ENCODE data around the gene BCDIN3D. TPM values are rescaled to one million over a fixed set of nuclear protein-coding genes. Genes with fewer than 3 reads are reported as not detected.

The BCDIN3D gene
- total RNA-seq, 1 donor from 2014 or later: 5.3 TPM

DNA sequence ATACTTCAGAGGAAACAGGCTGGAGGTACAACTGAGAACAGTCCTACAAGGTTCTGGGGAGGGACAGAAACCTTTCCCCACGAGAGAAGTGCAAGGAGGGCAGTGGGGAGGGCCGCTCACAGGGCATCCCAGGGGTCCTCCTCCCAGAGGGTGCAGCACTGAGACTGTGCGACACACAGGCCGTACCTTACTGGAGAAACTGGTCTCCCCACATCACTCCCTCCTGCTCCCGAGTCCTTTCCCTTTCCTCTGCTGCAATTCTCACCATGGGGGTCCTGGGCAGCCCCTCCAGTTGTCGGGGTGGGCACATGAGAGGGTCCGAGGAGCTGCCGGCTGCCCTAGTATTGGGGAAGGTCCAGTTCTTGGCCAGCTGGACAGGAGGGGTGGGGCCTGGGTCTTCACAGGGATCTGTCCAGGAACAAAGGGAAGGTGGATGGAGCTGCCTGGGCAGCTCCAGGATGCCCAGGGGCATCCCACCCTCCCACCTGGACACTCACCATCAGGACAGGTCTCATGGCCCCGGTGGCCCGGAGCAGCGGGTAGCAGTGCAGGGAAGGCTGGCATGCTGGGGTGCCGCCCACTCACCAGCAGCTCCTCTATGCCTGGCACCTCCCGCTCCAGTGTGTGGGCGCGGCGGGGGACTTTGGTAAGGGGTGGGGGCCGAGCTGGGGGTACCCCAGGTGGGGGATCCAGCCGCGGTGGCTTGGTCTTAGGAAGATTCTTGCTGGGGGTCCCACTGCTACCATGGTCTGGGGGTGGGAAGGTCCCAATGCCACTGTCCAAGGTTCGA lies 50.5 kb downstream of the BCDIN3D start:
- Mint-ChIP-seq H3K27ac (no peak overlapping the region), H3K36me3 (peaks cover 6% of the 10 kb centered on the region), H3K4me3 (no peak overlapping the region), H3K4me1 (peaks cover 4% of the 10 kb centered on the region), H3K27me3 (ENCODE audit: low read depth) (no peaks in the 10 kb centered on the region), H3K9me3 (peaks cover 6% of the 10 kb centered on the region)
- TF ChIP-seq, protein P1, sequence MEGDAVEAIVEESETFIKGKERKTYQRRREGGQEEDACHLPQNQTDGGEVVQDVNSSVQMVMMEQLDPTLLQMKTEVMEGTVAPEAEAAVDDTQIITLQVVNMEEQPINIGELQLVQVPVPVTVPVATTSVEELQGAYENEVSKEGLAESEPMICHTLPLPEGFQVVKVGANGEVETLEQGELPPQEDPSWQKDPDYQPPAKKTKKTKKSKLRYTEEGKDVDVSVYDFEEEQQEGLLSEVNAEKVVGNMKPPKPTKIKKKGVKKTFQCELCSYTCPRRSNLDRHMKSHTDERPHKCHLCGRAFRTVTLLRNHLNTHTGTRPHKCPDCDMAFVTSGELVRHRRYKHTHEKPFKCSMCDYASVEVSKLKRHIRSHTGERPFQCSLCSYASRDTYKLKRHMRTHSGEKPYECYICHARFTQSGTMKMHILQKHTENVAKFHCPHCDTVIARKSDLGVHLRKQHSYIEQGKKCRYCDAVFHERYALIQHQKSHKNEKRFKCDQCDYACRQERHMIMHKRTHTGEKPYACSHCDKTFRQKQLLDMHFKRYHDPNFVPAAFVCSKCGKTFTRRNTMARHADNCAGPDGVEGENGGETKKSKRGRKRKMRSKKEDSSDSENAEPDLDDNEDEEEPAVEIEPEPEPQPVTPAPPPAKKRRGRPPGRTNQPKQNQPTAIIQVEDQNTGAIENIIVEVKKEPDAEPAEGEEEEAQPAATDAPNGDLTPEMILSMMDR (IDR thresholded peaks at IDR 0.05; ENCODE audit: unreplicated experiment): no peak
- no peak for DNase-seq (ENCODE audit: low spot score in 2 of 2, unreplicated experiment in 2 of 2)

DNA sequence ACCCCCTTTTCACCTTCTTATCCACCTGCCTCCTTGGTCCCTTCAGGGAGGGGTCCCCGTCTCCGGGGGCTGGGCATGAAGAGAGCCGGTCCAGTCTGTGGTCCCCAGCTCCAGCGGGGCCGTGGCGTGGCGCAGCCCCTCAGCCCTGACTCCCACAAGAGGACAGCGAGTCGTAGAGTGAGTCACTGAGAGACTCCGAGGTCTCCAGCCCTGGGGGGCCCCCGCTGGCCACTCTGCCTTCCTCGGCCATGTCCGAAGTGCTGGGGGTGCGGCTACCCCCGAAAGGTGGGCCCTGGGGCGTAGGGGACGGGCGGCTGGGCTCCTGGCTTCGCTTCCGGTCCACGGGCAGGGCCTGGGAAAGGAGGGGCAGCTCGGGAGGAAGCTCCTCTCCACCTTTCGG lies 51.2 kb downstream of the BCDIN3D start:
- TF ChIP-seq, protein P1 (IDR thresholded peaks at IDR 0.05; ENCODE audit: unreplicated experiment): no peak
- no peak overlapping the region for H3K4me3 Mint-ChIP-seq
- H3K4me1 Mint-ChIP-seq: peaks cover 4% of the 10 kb centered on the region
- no peak overlapping the region for H3K27ac Mint-ChIP-seq
- peaks cover 7% of the 10 kb centered on the region for H3K36me3 Mint-ChIP-seq
- DNase-seq (ENCODE audit: low spot score in 2 of 2, unreplicated experiment in 2 of 2): no peak
- H3K9me3 Mint-ChIP-seq: peaks cover 7% of the 10 kb centered on the region
- H3K27me3 Mint-ChIP-seq (ENCODE audit: low read depth): no peaks in the 10 kb centered on the region

DNA sequence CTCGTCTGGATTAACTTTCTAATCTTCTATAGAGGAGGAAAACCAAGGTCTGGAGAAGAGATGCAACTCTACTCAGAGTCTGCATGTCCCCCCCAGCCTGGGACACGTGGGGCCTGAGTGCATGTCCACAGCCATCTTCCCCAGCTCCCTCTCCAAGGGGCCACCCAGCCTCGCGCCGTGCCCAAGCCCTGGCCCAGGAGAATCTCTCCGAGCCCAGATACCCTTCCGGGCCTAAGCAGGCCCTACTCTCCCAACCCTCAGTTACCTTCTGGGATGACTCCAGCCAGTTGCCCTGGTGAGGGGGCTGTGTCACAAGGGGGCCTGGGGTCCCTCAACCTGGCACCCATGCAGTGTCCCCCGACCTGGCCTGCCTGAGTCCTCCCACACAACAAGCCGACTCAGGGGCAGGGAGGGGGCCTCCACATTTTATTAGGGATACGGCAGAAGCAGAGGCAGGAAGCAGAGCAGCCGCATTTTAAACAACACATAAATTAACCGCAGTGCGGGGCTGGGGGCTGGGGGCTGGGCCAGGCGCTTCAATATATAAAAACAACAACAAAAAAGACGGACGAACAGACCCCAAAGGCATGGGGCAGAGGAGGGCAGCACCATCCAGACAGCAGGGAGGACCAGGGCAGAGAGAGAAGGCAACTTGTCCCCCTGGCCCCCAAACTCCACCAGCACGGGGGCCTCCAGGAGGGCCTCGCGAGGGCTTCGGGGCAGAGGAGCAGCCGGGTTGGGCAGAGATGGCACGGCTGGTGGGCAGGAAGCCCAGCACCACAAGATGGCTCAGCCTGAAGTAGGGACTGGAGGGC lies 52.0 kb downstream of the BCDIN3D start:
- Mint-ChIP-seq H3K36me3 (peaks cover 7% of the 10 kb centered on the region), H3K4me1 (peaks cover 4% of the 10 kb centered on the region), H3K27ac (peak overlapping the region; percentile 65), H3K9me3 (peaks cover 7% of the 10 kb centered on the region), H3K27me3 (ENCODE audit: low read depth) (no peaks in the 10 kb centered on the region), H3K4me3 (no peak overlapping the region)
- TF ChIP-seq, protein P1 (IDR thresholded peaks at IDR 0.05; ENCODE audit: unreplicated experiment): no peak
- DNase-seq (ENCODE audit: low spot score in 2 of 2, unreplicated experiment in 2 of 2): no peak

DNA sequence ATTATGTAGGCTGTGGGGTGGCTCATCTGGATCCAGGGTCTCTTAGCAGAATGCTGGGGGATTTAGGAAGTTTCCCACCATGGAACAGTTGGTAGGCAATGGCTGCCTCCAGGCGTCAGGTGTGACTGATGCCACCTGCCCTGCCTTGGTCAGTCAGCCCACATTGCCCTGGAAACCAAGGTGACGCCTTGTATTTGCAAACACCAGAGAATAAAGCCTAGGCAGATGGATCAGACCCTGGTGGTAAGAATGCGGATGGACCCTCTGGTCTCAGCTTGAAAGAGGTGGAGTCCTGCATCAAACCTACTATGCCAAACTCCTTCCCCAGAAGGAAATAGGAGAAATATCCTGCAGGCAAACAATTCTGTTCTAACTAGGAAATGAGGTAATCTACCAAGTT lies 52.9 kb downstream of the BCDIN3D start:
- no peak overlapping the region for H3K4me3 Mint-ChIP-seq
- peak overlapping the region; percentile 65 for H3K27ac Mint-ChIP-seq
- H3K9me3 Mint-ChIP-seq: peaks cover 7% of the 10 kb centered on the region
- peaks cover 4% of the 10 kb centered on the region for H3K4me1 Mint-ChIP-seq
- no peak for DNase-seq (ENCODE audit: low spot score in 2 of 2, unreplicated experiment in 2 of 2)
- H3K36me3 Mint-ChIP-seq: peaks cover 7% of the 10 kb centered on the region
- TF ChIP-seq, protein P1 (IDR thresholded peaks at IDR 0.05; ENCODE audit: unreplicated experiment): no peak
- H3K27me3 Mint-ChIP-seq (ENCODE audit: low read depth): no peaks in the 10 kb centered on the region

DNA sequence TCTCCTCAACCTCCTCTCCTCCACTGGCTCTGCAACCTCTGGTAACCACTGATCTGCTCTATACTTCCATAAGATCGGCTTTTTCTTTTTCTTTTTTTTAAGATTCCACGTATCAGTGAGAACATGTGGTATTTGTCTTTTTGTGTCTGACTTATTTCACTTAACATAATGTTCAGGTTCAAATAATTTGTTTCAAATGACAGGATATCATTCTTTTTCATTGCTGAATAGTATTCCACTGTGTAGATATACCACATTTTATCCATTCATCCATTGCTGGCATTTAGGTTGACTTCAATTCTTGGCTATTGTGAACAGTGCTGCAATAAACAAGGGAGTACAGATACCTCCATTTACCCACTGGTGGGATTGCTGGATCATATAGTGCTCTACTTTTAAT lies 55.2 kb downstream of the BCDIN3D start:
- H3K9me3 Mint-ChIP-seq: peaks cover 7% of the 10 kb centered on the region
- no peak overlapping the region for H3K4me3 Mint-ChIP-seq
- peaks cover 5% of the 10 kb centered on the region for H3K27me3 Mint-ChIP-seq (ENCODE audit: low read depth)
- peaks cover 9% of the 10 kb centered on the region for H3K4me1 Mint-ChIP-seq
- TF ChIP-seq, protein P1 (IDR thresholded peaks at IDR 0.05; ENCODE audit: unreplicated experiment): no peak
- peaks cover 7% of the 10 kb centered on the region for H3K36me3 Mint-ChIP-seq
- no peak overlapping the region for H3K27ac Mint-ChIP-seq
- DNase-seq (ENCODE audit: low spot score in 2 of 2, unreplicated experiment in 2 of 2): no peak

Other genes with a start within 250 kb of the BCDIN3D start
- 0.29 to 0.50 TPM (median 0.40 TPM) in 3 replicates for gene FAM186B, start 237.5 kb downstream of the BCDIN3D start, total RNA-seq
- 56.7 to 62.0 TPM (median 56.9 TPM) in 3 replicates for gene PRPF40B, start 219.5 kb downstream of the BCDIN3D start, total RNA-seq
- gene FMNL3, start 135.7 kb downstream of the BCDIN3D start, total RNA-seq: 16.3 to 19.2 TPM (median 18.3 TPM) in 3 replicates
- gene TMBIM6, start 101.5 kb downstream of the BCDIN3D start, total RNA-seq: 296 to 312 TPM (median 297 TPM) in 3 replicates
- gene NCKAP5L, start 14.7 kb downstream of the BCDIN3D start, total RNA-seq: 42.2 to 44.4 TPM (median 44.4 TPM) in 3 replicates
- 0.13 to 0.47 TPM (median 0.29 TPM) in 3 replicates for gene FAIM2, start 60.8 kb upstream of the BCDIN3D start, total RNA-seq
- not detected in 3 replicates for gene AQP2, start 107.6 kb upstream of the BCDIN3D start, total RNA-seq
- gene AQP5, start 118.8 kb upstream of the BCDIN3D start, total RNA-seq: 0.16 TPM in 1 of 3 replicates, not detected in the others
- gene AQP6, start 129.8 kb upstream of the BCDIN3D start, total RNA-seq: 0.11 to 0.16 TPM (median 0.11 TPM) in 3 replicates
- gene RACGAP1, start 182.4 kb upstream of the BCDIN3D start, total RNA-seq: 28.0 to 34.8 TPM (median 29.8 TPM) in 3 replicates
- 6.1 to 7.2 TPM (median 6.6 TPM) in 3 replicates for gene ASIC1, start 214.5 kb upstream of the BCDIN3D start, total RNA-seq
- 112 to 122 TPM (median 113 TPM) in 3 replicates for gene SMARCD1, start 242.2 kb upstream of the BCDIN3D start, total RNA-seq

Measured in mesothelial cell of epicardium (in vitro differentiated cells).